Ascending aorta (tissue), 2 donors: ENCODE results near the gene ZFP62. TPM values are rescaled to one million over a fixed set of nuclear protein-coding genes. Genes with fewer than 3 reads are reported as not detected.

Experiments used
- DNase-seq, 2 donors: peaks; one replicate each; pipeline ENCODE4 v3.0.0-alpha.2; 2019; ENCODE audit warnings: low spot score in 2 of 2
- H3K27ac ChIP-seq, 2 donors: fragments of 200-600 bp; sonication (generic); one replicate each; pipeline ENCODE4 v1.5.1; 2016 to 2017; ENCODE audit warnings: mild to moderate bottlenecking in 1 of 2
- H3K27me3 ChIP-seq: fragments of 200-600 bp; sonication (generic); one replicate; pipeline ENCODE4 v1.5.1; 2017
- H3K36me3 ChIP-seq, 2 donors: fragments of 200-600 bp; sonication (generic); one replicate each; pipeline ENCODE4 v1.5.1; 2016
- H3K4me1 ChIP-seq, 2 donors: fragments of 200-600 bp; sonication (generic); one replicate each; pipeline ENCODE4 v1.5.1; 2016 to 2017; ENCODE audit warnings: mild to moderate bottlenecking in 1 of 2
- H3K4me3 ChIP-seq, 2 donors: fragments of 200-600 bp; sonication (generic); one replicate each; pipeline ENCODE4 v1.5.1; 2016 to 2017; ENCODE audit warnings: mild to moderate bottlenecking in 1 of 2
- H3K9me3 ChIP-seq, 2 donors: fragments of 200-600 bp; sonication (generic); one replicate each; pipeline ENCODE4 v1.5.1; 2016
- intact Hi-C: fragments of 100-400 bp; cut with DNase I; formaldehyde crosslinking; loops from one replicate; pipeline ENCODE4 v1.15.1; 2023
- total RNA-seq: library from RNA; depleted of rRNA; stranded (reverse); fragments of >200 nt; gene quantifications from one replicate; pipeline ENCODE4 v1.1.0, GENCODE V29; 2016
- TF ChIP-seq, protein P1 (sequence below), 3 experiments: fragments of 200-600 bp in 2 of 3; fragments of 450-650 bp in 1 of 3; sonication (generic) in 2 of 3; IDR thresholded peaks; one replicate each; pipeline ENCODE4 v1.5.1; 2016 to 2019; ENCODE audit warnings: antibody characterized with exemption in 3 of 3, mild to moderate bottlenecking in 1 of 3, moderate library complexity in 1 of 3

Gene ZFP62
- total RNA-seq, 1 donor from 2014 or later = 1.8 TPM

GRCh38 chr5:180809403-180810209, 51.5 kb downstream of the ZFP62 start:
- Histone ChIP-seq H3K27me3 (no peaks in the 10 kb centered on the region), H3K36me3 (no peaks in the 10 kb centered on the region), H3K9me3 (no peaks in the 10 kb centered on the region), H3K27ac (peak overlapping the region; percentile 93 to 97), H3K4me3 (peak overlapping the region; percentile 70 to 76), H3K4me1 (peaks cover 14 to 40% of the 10 kb centered on the region in 2 donors)
- intact Hi-C loops = loop anchor here (1.0 to 10.0 kb wide), 10 partner anchors 7 to 1185 kb away; partner anchors contain the start of genes GFPT2, HNRNPH1, MAPK9 and MGAT1
- peak; percentile 74 to 94 for DNase-seq
- TF ChIP-seq, protein P1, sequence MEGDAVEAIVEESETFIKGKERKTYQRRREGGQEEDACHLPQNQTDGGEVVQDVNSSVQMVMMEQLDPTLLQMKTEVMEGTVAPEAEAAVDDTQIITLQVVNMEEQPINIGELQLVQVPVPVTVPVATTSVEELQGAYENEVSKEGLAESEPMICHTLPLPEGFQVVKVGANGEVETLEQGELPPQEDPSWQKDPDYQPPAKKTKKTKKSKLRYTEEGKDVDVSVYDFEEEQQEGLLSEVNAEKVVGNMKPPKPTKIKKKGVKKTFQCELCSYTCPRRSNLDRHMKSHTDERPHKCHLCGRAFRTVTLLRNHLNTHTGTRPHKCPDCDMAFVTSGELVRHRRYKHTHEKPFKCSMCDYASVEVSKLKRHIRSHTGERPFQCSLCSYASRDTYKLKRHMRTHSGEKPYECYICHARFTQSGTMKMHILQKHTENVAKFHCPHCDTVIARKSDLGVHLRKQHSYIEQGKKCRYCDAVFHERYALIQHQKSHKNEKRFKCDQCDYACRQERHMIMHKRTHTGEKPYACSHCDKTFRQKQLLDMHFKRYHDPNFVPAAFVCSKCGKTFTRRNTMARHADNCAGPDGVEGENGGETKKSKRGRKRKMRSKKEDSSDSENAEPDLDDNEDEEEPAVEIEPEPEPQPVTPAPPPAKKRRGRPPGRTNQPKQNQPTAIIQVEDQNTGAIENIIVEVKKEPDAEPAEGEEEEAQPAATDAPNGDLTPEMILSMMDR (IDR thresholded peaks at IDR 0.05) = no peak

DNA sequence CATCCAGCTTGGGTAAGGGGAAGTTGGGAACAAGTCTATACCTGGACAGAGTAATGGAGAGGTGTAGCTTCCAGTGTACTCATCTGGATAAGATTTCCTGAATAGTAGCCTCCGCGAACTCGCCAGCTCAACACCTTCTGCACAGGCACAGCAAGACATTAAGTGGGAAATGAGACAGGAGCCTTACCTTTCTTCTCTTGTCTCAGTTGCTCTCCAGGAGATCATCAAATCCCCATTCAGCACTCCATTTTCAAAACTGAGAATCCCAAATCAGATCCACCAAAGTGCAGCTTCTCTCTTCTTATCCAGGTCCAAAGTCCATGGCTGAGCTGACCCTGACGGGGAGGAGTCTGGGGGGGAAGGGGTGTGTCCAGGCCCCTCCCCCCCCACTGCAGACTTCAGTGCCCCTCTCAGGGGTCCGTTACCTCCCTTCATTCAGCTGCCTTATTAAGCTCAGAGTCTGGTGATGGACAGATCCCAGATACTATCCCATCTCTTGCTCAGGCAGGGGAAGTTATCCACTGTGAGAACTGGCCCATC, 52.5 kb downstream of the ZFP62 start:
- peak; percentile 4 to 60 for DNase-seq
- peaks cover 20 to 47% of the 10 kb centered on the region in 2 donors for H3K4me1 ChIP-seq
- no peaks in the 10 kb centered on the region for H3K36me3 ChIP-seq
- TF ChIP-seq, protein P1 (IDR thresholded peaks at IDR 0.05) = no peak
- intact Hi-C loops = loop anchor here (5.0 to 10.0 kb wide), 3 partner anchors 454 to 514 kb away; partner anchors contain the start of genes GFPT2, MAPK9 and TRIM52
- H3K9me3 ChIP-seq = no peaks in the 10 kb centered on the region
- H3K27me3 ChIP-seq = no peaks in the 10 kb centered on the region
- H3K4me3 ChIP-seq = peak overlapping the region; percentile 70 to 76
- peak overlapping the region; percentile 93 to 97 for H3K27ac ChIP-seq

GRCh38 chr5:180807654-180808414, 53.2 kb downstream of the ZFP62 start:
- H3K4me1 ChIP-seq = peaks cover 20 to 53% of the 10 kb centered on the region in 2 donors

GRCh38 chr5:180807046-180807445, 54.0 kb downstream of the ZFP62 start:
- DNase-seq = peak in 1 of 2 donors; percentile 15
- H3K9me3 ChIP-seq = no peaks in the 10 kb centered on the region
- H3K36me3 ChIP-seq = no peaks in the 10 kb centered on the region
- peak overlapping the region; percentile 3 to 70 for H3K4me3 ChIP-seq
- H3K27ac ChIP-seq = peak overlapping the region; percentile 93 to 97
- intact Hi-C loops = loop anchor here (5.0 to 10.0 kb wide), 3 partner anchors 452 to 512 kb away; partner anchors contain the start of genes GFPT2, MAPK9 and TRIM52
- peaks cover 20 to 53% of the 10 kb centered on the region in 2 donors for H3K4me1 ChIP-seq
- H3K27me3 ChIP-seq = no peaks in the 10 kb centered on the region
- TF ChIP-seq, protein P1 (IDR thresholded peaks at IDR 0.05) = no peak

More at GRCh38 chr5:180807654-180808414, 53.2 kb downstream of the ZFP62 start:
- no peaks in the 10 kb centered on the region for H3K36me3 ChIP-seq
- H3K4me3 ChIP-seq = peak overlapping the region; percentile 70 to 76
- H3K27ac ChIP-seq = peak overlapping the region; percentile 93 to 97
- DNase-seq = peak in 1 of 2 donors; percentile 27
- TF ChIP-seq, protein P1 (IDR thresholded peaks at IDR 0.05) = no peak
- intact Hi-C loops = loop anchor here (5.0 to 10.0 kb wide), 3 partner anchors 453 to 513 kb away; partner anchors contain the start of genes GFPT2, MAPK9 and TRIM52
- H3K9me3 ChIP-seq = no peaks in the 10 kb centered on the region
- no peaks in the 10 kb centered on the region for H3K27me3 ChIP-seq

DNA sequence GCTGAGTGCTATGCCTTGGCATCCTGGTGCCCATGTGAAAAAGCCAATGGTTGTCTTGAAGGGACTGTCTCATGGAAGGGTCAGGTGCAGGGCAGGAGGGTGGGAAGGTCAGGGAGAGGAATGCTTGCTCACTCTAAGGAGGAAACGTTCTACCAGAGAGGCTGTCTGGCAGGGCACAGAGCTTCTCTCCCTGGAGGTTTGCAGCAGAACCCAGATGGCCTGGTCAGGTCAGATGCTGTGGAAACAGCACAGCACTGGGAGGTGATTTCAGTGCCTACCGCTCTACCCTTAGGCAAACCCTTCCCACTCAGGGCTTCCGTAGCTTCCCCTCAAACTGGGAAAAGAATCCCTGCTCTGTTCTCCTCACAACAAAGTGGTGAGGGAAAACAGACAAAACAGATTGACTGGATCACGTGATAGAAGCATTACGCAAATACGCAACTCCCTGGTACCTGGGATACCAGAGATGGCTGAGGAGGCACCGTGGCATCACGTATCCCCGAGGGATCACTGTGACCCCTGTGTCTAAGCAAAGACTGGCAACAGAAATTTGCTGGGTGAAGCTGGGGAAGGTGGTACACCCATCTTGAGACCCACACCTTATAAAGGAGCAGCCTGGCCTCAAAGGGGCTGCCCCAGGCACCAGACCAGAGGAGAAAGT, 54.6 kb downstream of the ZFP62 start:
- Histone ChIP-seq H3K9me3 (no peaks in the 10 kb centered on the region), H3K27ac (peak overlapping the region; percentile 93 to 97), H3K4me3 (peak overlapping the region; percentile 3 to 70), H3K4me1 (peaks cover 21 to 55% of the 10 kb centered on the region in 2 donors), H3K27me3 (no peaks in the 10 kb centered on the region), H3K36me3 (no peaks in the 10 kb centered on the region)
- TF ChIP-seq, protein P1 (IDR thresholded peaks at IDR 0.05) = no peak
- DNase-seq = peak in 1 of 2 donors; percentile 64
- intact Hi-C loops = loop anchor here (5.0 to 10.0 kb wide), 3 partner anchors 452 to 512 kb away; partner anchors contain the start of genes GFPT2, MAPK9 and TRIM52
